ENCODE data around the gene OGFOD3. TPM values are rescaled to one million over a fixed set of nuclear protein-coding genes. Genes with fewer than 3 reads are reported as not detected.

Gene OGFOD3
- total and polyA plus RNA-seq, 9 of the 15 experiments (the other 6 are each of a cell fraction or from before 2014, with no cell fraction given): 0.69 to 44.7 (median 18.9) TPM

DNA sequence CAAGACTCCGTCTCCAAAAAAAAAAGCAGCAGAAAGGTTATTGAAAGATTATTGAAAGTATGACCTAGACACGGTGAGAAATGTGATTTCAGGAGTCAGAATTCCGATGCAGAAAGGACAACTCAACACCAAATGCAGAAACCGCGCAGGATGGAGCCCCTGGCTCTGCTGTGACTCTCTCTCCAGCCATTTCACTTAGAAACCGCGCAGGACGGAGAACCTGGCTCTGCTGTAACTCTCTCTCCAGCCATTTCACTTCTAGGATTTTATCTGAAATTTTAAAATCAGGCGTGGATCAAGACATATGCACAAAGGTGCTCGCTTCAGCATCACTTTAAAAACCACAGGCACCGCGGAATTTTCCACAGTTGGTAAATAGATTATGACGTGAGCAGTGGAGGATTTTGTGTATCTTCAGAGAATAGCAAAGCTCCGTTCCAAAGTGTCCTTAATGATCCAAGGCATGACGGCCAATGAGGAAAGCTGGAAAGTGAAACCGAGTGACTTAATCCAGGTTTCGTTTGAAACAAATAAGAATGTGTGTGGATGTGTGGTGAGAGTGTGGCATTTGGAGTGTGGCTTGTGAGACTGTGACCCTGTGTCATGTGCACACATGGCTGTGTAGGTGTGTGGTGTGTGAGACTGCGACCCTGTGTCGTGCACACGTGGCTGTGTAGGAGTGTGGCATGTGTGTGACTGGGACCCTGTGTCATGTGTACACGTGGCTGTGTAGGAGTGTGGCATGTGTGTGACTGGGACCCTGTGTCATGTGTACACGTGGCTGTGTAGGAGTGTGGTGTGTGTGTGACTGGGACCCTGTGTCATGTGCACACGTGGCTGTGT lies 37.3 kb downstream of the OGFOD3 start (continued):
- TF ChIP-seq TAF1 (IDR thresholded peaks at IDR 0.05; ENCODE audit: control insufficient read depth, extremely low read depth, insufficient read depth, low read length, severe bottlenecking): no peak
- TF ChIP-seq BHLHE40 (IDR thresholded peaks at IDR 0.05; ENCODE audit: low read length): 0 out of 2 replicates have a peak, but pooled peaks have one; percentile 7
- TF ChIP-seq POLR3G (IDR thresholded peaks at IDR 0.05; ENCODE audit: extremely low read depth, insufficient read length, insufficient replicate concordance): no peak
- TF ChIP-seq HMGN3 (IDR thresholded peaks at IDR 0.05; ENCODE audit: borderline replicate concordance, extremely low read depth, insufficient read length, low read depth, low read length): no peak

DNA sequence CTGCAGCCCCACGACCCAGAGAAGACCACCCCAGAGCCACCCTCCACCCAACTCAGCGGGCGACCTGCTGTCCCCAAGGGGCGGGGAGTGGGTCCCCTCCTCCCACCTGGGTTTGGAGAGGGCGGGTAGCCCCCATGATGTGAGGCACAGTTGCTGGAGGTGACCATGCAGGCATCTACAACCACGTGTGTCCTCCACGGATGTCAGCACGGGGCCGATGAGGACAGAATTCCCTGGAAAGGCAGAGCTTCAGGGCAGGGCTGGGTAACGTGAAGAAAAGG lies 39.7 kb downstream of the OGFOD3 start:
- ATAC-seq (no peak), DNase-seq (ENCODE audit: extremely low read depth in 1 of 4, low spot score in 3 of 4) (no peak), FAIRE-seq (no peak)
- ChIA-PET CTCF (ENCODE audit: low intra/inter-chr PET ratio) (no interaction called here), POLR2A (interaction anchor here (0.6 to 0.9 kb wide), 3 partner anchors 8 to 438 kb away, joined by 3 read pairs; no protein-coding TSS in a partner anchor)
- BruUV-seq (replicated peaks): no TSS peak
- Histone ChIP-seq H3K79me2 (ENCODE audit: control insufficient read depth, insufficient read depth, low read length) (no peaks in the 10 kb centered on the region), H3K36me3 (ENCODE audit: control insufficient read depth, insufficient read depth, low read length) (no peaks in the 10 kb centered on the region), H3K9me1 (ENCODE audit: control insufficient read depth, insufficient read depth, low read length) (no peaks in the 10 kb centered on the region), H2AFZ (ENCODE audit: low read depth, low read length) (no peak overlapping the region), H4K20me1 (replicated peaks; ENCODE audit: control insufficient read depth, insufficient read depth, low read length) (no peaks in the 10 kb centered on the region), H3K4me1 (replicated peaks in 1 of 2; ENCODE audit: control insufficient read depth in 2 of 2, insufficient read depth in 2 of 2, low read length in 2 of 2) (peaks cover 3 to 55% of the 10 kb centered on the region in 2 experiments; a peak in 2 of 5 replicates), H3K9me3 (replicated peaks; ENCODE audit: control insufficient read depth, insufficient read depth, low read depth, low read length) (no peaks in the 10 kb centered on the region), H3K9ac (ENCODE audit: insufficient read depth in 1 of 2, low read depth in 2 of 2, low read length in 2 of 2) (peak overlapping the region in 1 of 2 experiments; percentile 74; a peak in 2 of 4 replicates), H3K27me3 (ENCODE audit: control insufficient read depth in 2 of 2, insufficient read depth in 2 of 2, low read length in 2 of 2) (no peaks in the 10 kb centered on the region), H3K4me2 (ENCODE audit: insufficient read depth, low read length) (no peak overlapping the region), H3K4me3 (no peak overlapping the region), H3K27ac (ENCODE audit: extremely low read depth, low read depth, low read length) (no peak overlapping the region)
- in situ Hi-C loops (cut with MboI): no loop called here
- intact Hi-C loops (cut with micrococcal nuclease): no loop called here
- 10% methylated on average over 10 of the region's 10 CpGs for WGBS (ENCODE audit: insufficient coverage, low coverage, missing lambda C conversion rate)
- TF ChIP-seq, protein P1, sequence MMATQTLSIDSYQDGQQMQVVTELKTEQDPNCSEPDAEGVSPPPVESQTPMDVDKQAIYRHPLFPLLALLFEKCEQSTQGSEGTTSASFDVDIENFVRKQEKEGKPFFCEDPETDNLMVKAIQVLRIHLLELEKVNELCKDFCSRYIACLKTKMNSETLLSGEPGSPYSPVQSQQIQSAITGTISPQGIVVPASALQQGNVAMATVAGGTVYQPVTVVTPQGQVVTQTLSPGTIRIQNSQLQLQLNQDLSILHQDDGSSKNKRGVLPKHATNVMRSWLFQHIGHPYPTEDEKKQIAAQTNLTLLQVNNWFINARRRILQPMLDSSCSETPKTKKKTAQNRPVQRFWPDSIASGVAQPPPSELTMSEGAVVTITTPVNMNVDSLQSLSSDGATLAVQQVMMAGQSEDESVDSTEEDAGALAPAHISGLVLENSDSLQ (IDR thresholded peaks at IDR 0.05): no peak
- TF ChIP-seq ZNF830 (CRISPR knock-in tag; IDR thresholded peaks at IDR 0.05) (no peak), TCF7L2 (IDR thresholded peaks at IDR 0.05; ENCODE audit: low read depth, low read length) (no peak), GATA2 (CRISPR knock-in tag; IDR thresholded peaks at IDR 0.05) (no peak), ZNF561 (CRISPR knock-in tag; conservative IDR thresholded peaks at IDR 0.05) (no peak), CAMTA2 (CRISPR knock-in tag; conservative IDR thresholded peaks at IDR 0.05) (no peak), RFX5 (IDR thresholded peaks at IDR 0.05; ENCODE audit: low read depth, low read length) (no peak), STAT5A (IDR thresholded peaks at IDR 0.05; ENCODE audit: borderline replicate concordance, low read length) (no peak), STAT5B (CRISPR knock-in tag; IDR thresholded peaks at IDR 0.05) (no peak), RBM22 (IDR thresholded peaks at IDR 0.05; ENCODE audit: low read depth, low read length, poor library complexity, severe bottlenecking) (no peak)
- TF ChIP-seq, protein P2, sequence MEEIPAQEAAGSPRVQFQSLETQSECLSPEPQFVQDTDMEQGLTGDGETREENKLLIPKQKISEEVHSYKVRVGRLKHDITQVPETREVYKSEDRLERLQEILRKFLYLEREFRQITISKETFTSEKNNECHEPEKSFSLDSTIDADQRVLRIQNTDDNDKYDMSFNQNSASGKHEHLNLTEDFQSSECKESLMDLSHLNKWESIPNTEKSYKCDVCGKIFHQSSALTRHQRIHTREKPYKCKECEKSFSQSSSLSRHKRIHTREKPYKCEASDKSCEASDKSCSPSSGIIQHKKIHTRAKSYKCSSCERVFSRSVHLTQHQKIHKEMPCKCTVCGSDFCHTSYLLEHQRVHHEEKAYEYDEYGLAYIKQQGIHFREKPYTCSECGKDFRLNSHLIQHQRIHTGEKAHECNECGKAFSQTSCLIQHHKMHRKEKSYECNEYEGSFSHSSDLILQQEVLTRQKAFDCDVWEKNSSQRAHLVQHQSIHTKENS (CRISPR knock-in tag; IDR thresholded peaks at IDR 0.05): no peak
- TF ChIP-seq, protein P3, sequence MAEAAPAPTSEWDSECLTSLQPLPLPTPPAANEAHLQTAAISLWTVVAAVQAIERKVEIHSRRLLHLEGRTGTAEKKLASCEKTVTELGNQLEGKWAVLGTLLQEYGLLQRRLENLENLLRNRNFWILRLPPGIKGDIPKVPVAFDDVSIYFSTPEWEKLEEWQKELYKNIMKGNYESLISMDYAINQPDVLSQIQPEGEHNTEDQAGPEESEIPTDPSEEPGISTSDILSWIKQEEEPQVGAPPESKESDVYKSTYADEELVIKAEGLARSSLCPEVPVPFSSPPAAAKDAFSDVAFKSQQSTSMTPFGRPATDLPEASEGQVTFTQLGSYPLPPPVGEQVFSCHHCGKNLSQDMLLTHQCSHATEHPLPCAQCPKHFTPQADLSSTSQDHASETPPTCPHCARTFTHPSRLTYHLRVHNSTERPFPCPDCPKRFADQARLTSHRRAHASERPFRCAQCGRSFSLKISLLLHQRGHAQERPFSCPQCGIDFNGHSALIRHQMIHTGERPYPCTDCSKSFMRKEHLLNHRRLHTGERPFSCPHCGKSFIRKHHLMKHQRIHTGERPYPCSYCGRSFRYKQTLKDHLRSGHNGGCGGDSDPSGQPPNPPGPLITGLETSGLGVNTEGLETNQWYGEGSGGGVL (CRISPR knock-in tag; IDR thresholded peaks at IDR 0.05): no peak
